Measurements from ENCODE around the gene SNAP29. TPM values are rescaled to one million over a fixed set of nuclear protein-coding genes. Genes with fewer than 3 reads are reported as not detected.
A peak's percentile ranks its signal among the peaks of the same experiment; 100 is the strongest.

The SNAP29 gene
- total and polyA plus RNA-seq, 9 of the 15 experiments (the other 6 are each of a cell fraction or from before 2014, with no cell fraction given): 19.5 to 250 (median 75.9) TPM

DNA sequence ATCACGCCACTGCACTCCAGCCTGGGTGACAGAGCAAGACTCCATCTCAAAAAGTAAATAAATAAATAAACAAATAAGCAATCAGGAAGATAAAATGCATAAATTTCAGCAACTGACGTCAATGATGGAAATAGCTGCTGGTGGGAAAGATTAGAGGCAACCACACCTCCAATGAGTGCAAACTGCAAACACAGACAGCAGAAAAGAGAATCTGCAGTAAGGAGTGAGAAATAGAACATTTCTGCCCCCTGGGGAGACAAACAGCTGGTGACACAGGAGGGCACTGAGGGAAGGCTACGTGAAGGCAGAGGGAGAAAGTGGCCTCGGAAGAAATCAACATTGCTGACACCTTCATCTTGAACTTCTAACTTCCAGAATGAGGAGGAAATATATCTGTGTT lies 6.7 kb upstream of the SNAP29 start (continued):
- TF ChIP-seq POLR2H (tag; IDR thresholded peaks at IDR 0.05; ENCODE audit: low read depth) (no peak), MAFK (IDR thresholded peaks at IDR 0.05; ENCODE audit: low read length) (peak; percentile 38), ARNT (IDR thresholded peaks at IDR 0.05) (no peak), XRCC3 (IDR thresholded peaks at IDR 0.05) (no peak), CHD2 (IDR thresholded peaks at IDR 0.05; ENCODE audit: low read depth, low read length) (no peak), COPS2 (conservative IDR thresholded peaks at IDR 0.05) (no peak), L3MBTL2 (IDR thresholded peaks at IDR 0.05) (no peak), IFI16 (CRISPR knock-in tag; IDR thresholded peaks at IDR 0.05) (no peak), TBL1XR1 (IDR thresholded peaks at IDR 0.05; ENCODE audit: low read length in 2 of 2) (peak in 1 of 2 experiments; percentile 33; a peak in 2 of 4 replicates), KDM5B (IDR thresholded peaks at IDR 0.05; ENCODE audit: insufficient replicate concordance, low read depth, low read length) (no peak), EP300 (IDR thresholded peaks at IDR 0.05; ENCODE audit: low read length) (peak; percentile 65; the same call in 1 of the 2 replicates), SP1 (CRISPR knock-in tag; IDR thresholded peaks at IDR 0.05) (no peak), ELF4 (CRISPR knock-in tag; IDR thresholded peaks at IDR 0.05) (no peak), PHF8 (IDR thresholded peaks at IDR 0.05; ENCODE audit: borderline replicate concordance, low read length) (no peak), ZNF668 (CRISPR knock-in tag; IDR thresholded peaks at IDR 0.05) (no peak)
- TF ChIP-seq, protein P1, sequence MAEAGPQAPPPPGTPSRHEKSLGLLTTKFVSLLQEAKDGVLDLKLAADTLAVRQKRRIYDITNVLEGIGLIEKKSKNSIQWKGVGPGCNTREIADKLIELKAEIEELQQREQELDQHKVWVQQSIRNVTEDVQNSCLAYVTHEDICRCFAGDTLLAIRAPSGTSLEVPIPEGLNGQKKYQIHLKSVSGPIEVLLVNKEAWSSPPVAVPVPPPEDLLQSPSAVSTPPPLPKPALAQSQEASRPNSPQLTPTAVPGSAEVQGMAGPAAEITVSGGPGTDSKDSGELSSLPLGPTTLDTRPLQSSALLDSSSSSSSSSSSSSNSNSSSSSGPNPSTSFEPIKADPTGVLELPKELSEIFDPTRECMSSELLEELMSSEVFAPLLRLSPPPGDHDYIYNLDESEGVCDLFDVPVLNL (CRISPR knock-in tag; IDR thresholded peaks at IDR 0.05; ENCODE audit: low read depth): no peak
- TF ChIP-seq, protein P2, sequence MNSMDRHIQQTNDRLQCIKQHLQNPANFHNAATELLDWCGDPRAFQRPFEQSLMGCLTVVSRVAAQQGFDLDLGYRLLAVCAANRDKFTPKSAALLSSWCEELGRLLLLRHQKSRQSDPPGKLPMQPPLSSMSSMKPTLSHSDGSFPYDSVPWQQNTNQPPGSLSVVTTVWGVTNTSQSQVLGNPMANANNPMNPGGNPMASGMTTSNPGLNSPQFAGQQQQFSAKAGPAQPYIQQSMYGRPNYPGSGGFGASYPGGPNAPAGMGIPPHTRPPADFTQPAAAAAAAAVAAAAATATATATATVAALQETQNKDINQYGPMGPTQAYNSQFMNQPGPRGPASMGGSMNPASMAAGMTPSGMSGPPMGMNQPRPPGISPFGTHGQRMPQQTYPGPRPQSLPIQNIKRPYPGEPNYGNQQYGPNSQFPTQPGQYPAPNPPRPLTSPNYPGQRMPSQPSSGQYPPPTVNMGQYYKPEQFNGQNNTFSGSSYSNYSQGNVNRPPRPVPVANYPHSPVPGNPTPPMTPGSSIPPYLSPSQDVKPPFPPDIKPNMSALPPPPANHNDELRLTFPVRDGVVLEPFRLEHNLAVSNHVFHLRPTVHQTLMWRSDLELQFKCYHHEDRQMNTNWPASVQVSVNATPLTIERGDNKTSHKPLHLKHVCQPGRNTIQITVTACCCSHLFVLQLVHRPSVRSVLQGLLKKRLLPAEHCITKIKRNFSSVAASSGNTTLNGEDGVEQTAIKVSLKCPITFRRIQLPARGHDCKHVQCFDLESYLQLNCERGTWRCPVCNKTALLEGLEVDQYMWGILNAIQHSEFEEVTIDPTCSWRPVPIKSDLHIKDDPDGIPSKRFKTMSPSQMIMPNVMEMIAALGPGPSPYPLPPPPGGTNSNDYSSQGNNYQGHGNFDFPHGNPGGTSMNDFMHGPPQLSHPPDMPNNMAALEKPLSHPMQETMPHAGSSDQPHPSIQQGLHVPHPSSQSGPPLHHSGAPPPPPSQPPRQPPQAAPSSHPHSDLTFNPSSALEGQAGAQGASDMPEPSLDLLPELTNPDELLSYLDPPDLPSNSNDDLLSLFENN (IDR thresholded peaks at IDR 0.05; ENCODE audit: low read depth in 2 of 2, low read length in 2 of 2): peak in 1 of 2 experiments; percentile 54; a peak in 2 of 4 replicates
- TF ChIP-seq, protein P3, sequence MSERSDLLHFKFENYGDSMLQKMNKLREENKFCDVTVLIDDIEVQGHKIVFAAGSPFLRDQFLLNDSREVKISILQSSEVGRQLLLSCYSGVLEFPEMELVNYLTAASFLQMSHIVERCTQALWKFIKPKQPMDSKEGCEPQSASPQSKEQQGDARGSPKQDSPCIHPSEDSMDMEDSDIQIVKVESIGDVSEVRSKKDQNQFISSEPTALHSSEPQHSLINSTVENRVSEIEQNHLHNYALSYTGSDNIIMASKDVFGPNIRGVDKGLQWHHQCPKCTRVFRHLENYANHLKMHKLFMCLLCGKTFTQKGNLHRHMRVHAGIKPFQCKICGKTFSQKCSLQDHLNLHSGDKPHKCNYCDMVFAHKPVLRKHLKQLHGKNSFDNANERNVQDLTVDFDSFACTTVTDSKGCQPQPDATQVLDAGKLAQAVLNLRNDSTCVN (CRISPR knock-in tag; IDR thresholded peaks at IDR 0.05): no peak
- TF ChIP-seq, protein P4, sequence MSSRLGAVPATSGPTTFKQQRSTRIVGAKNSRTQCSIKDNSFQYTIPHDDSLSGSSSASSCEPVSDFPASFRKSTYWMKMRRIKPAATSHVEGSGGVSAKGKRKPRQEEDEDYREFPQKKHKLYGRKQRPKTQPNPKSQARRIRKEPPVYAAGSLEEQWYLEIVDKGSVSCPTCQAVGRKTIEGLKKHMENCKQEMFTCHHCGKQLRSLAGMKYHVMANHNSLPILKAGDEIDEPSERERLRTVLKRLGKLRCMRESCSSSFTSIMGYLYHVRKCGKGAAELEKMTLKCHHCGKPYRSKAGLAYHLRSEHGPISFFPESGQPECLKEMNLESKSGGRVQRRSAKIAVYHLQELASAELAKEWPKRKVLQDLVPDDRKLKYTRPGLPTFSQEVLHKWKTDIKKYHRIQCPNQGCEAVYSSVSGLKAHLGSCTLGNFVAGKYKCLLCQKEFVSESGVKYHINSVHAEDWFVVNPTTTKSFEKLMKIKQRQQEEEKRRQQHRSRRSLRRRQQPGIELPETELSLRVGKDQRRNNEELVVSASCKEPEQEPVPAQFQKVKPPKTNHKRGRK (tag; IDR thresholded peaks at IDR 0.05): no peak
- TF ChIP-seq, protein P5, sequence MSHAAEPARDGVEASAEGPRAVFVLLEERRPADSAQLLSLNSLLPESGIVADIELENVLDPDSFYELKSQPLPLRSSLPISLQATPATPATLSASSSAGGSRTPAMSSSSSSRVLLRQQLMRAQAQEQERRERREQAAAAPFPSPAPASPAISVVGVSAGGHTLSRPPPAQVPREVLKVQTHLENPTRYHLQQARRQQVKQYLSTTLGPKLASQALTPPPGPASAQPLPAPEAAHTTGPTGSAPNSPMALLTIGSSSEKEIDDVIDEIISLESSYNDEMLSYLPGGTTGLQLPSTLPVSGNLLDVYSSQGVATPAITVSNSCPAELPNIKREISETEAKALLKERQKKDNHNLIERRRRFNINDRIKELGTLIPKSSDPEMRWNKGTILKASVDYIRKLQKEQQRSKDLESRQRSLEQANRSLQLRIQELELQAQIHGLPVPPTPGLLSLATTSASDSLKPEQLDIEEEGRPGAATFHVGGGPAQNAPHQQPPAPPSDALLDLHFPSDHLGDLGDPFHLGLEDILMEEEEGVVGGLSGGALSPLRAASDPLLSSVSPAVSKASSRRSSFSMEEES (CRISPR knock-in tag; IDR thresholded peaks at IDR 0.05): no peak
